H1 (cell line): ENCODE results near the gene LCN2. TPM values are rescaled to one million over a fixed set of nuclear protein-coding genes. Genes with fewer than 3 reads are reported as not detected.

Experiments
- CTCF ChIA-PET: fragments of 300-600 bp; sonication (Branson Sonifier 250); formaldehyde crosslinking; loops from one replicate; lab custom pipeline; 2021; ENCODE audit not compliant: partially characterized antibody; lab: Charles Lee
- POLR2A ChIA-PET: fragments of 300-600 bp; sonication (Branson Sonifier 250); formaldehyde crosslinking; loops from one replicate; lab custom pipeline; 2021; ENCODE audit warnings: inconsistent platforms; ENCODE audit not compliant: partially characterized antibody; lab: Charles Lee
- DNase-seq, 2 experiments: peaks; one replicate each; pipeline versions ENCODE4 v3.0.0 to v3.0.0-alpha.2; 2010 to 2022; ENCODE audit warnings: low spot score in 2 of 2, low read depth in 1 of 2, mixed read lengths in 1 of 2
- FAIRE-seq: peaks from 2 replicates; lab custom pipeline; 2011; peaks lifted over from hg19 to GRCh38; lab: Jason Lieb, UNC
- H2AFZ ChIP-seq: 2 replicates; pipeline ENCODE4 v1.8.1; 2012; ENCODE audit warnings: low read length, inconsistent platforms
- H2AK5ac ChIP-seq: 2 replicates; pipeline ENCODE4 v1.6.1; 2013; ENCODE audit warnings: low read depth, low read length
- H2BK120ac ChIP-seq: replicated peaks from 2 replicates; pipeline ENCODE3; 2013; ENCODE audit warnings: low read depth, low read length, inconsistent platforms
- H2BK12ac ChIP-seq: 2 replicates; pipeline ENCODE4 v1.6.1; 2013; ENCODE audit warnings: low read depth, low read length
- H2BK15ac ChIP-seq: 2 replicates; pipeline ENCODE4 v1.6.1; 2013; ENCODE audit warnings: low read length
- H2BK20ac ChIP-seq: 2 replicates; pipeline ENCODE4 v1.6.1; 2013; ENCODE audit warnings: low read length
- H2BK5ac ChIP-seq: 2 replicates; pipeline ENCODE4 v1.6.1; 2013; ENCODE audit warnings: low read depth, low read length
- H3K14ac ChIP-seq: 2 replicates; pipeline ENCODE4 v1.6.1; 2013; ENCODE audit warnings: inconsistent platforms; ENCODE audit not compliant: insufficient read length
- H3K18ac ChIP-seq: 2 replicates; pipeline ENCODE4 v1.6.1; 2013; ENCODE audit warnings: low read length; ENCODE audit errors: extremely low read depth
- H3K23ac ChIP-seq: 2 replicates; pipeline ENCODE4 v1.6.1; 2013; ENCODE audit warnings: inconsistent platforms; ENCODE audit not compliant: insufficient read length
- H3K23me2 ChIP-seq: 2 replicates; pipeline ENCODE4 v1.6.1; 2013; ENCODE audit warnings: low read depth, low read length
- H3K27ac ChIP-seq: 2 replicates; pipeline ENCODE4 v1.6.1; 2011; ENCODE audit warnings: low read depth, low read length, inconsistent platforms
- H3K27me3 ChIP-seq, 4 experiments: replicated peaks in 1 of 4; 1 replicate in 1 of 4; 2 replicates in 3 of 4; pipeline versions ENCODE4 v1.6.1 to v1.8.1; 2011 to 2013; ENCODE audit warnings: low read length in 3 of 4, mild to moderate bottlenecking in 3 of 4, inconsistent platforms in 2 of 4, mixed read lengths in 2 of 4, moderate library complexity in 1 of 4; ENCODE audit not compliant: control insufficient read depth in 3 of 4, insufficient read depth in 3 of 4; ENCODE audit errors: extremely low read depth in 1 of 4
- H3K36me3 ChIP-seq, 4 experiments: 2 replicates each; pipeline versions ENCODE4 v1.6.1 to v1.8.1; 2011 to 2013; ENCODE audit warnings: mild to moderate bottlenecking in 4 of 4, low read length in 3 of 4, moderate library complexity in 2 of 4, control low read depth in 1 of 4, inconsistent platforms in 1 of 4; ENCODE audit not compliant: insufficient read depth in 4 of 4, control insufficient read depth in 2 of 4
- H3K4ac ChIP-seq: replicated peaks from 2 replicates; pipeline ENCODE3; 2013; ENCODE audit warnings: low read length, low read depth, mixed read lengths, inconsistent platforms; ENCODE audit not compliant: insufficient read length
- H3K4me1 ChIP-seq, 4 experiments: replicated peaks in 1 of 4; 1 replicate in 1 of 4; 2 replicates in 3 of 4; pipeline versions ENCODE4 v1.6.1 to v1.8.1; 2011 to 2013; ENCODE audit warnings: low read length in 3 of 4, inconsistent platforms in 2 of 4, mixed read lengths in 1 of 4; ENCODE audit not compliant: insufficient read depth in 4 of 4, control insufficient read depth in 3 of 4
- H3K4me2 ChIP-seq, 2 experiments: 2 replicates each; pipeline versions ENCODE4 v1.6.1 to v1.8.1; 2011 to 2013; ENCODE audit warnings: low read depth in 2 of 2, low read length in 2 of 2, control low read depth in 1 of 2, inconsistent platforms in 1 of 2, mild to moderate bottlenecking in 1 of 2; ENCODE audit not compliant: insufficient read depth in 1 of 2
- H3K4me3 ChIP-seq, 4 experiments: fragments of 200-600, 300-600 bp in 1 of 4; sonication (generic), shearing (Covaris generic), sonication (Bioruptor Twin) in 1 of 4; 2 replicates each; pipeline versions ENCODE4 v1.5.1 to v1.8.1; 2011 to 2016; ENCODE audit warnings: low read length in 4 of 4, low read depth in 3 of 4, control low read depth in 2 of 4, inconsistent platforms in 2 of 4, mild to moderate bottlenecking in 2 of 4, mixed read lengths in 1 of 4, moderate library complexity in 1 of 4; ENCODE audit not compliant: insufficient read depth in 2 of 4; ENCODE audit errors: extremely low read depth in 1 of 4
- H3K56ac ChIP-seq: replicated peaks from 2 replicates; pipeline ENCODE3; 2013; ENCODE audit warnings: low read depth, mild to moderate bottlenecking, mixed read lengths, low read length, inconsistent platforms; ENCODE audit not compliant: insufficient read length
- H3K79me1 ChIP-seq: 2 replicates; pipeline ENCODE4 v1.6.1; 2013; ENCODE audit warnings: low read depth, low read length, control low read depth
- H3K79me2 ChIP-seq, 2 experiments: 2 replicates each; pipeline versions ENCODE4 v1.6.1 to v1.8.1; 2012 to 2013; ENCODE audit warnings: low read length in 2 of 2, mild to moderate bottlenecking in 2 of 2, inconsistent platforms in 1 of 2; ENCODE audit not compliant: insufficient read depth in 2 of 2, control insufficient read depth in 1 of 2
- H3K9ac ChIP-seq, 4 experiments: replicated peaks in 1 of 4; 1 replicate in 1 of 4; 2 replicates in 3 of 4; pipeline versions ENCODE4 v1.6.1 to v1.8.1; 2011 to 2013; ENCODE audit warnings: low read depth in 3 of 4, low read length in 3 of 4, control low read depth in 2 of 4, mild to moderate bottlenecking in 2 of 4, moderate library complexity in 2 of 4, inconsistent platforms in 1 of 4; ENCODE audit errors: extremely low read depth in 1 of 4
- H3K9me3 ChIP-seq, 2 experiments: 2 replicates each; pipeline versions ENCODE4 v1.6.1 to v1.8.1; 2012 to 2013; ENCODE audit warnings: mild to moderate bottlenecking in 2 of 2, moderate library complexity in 2 of 2, control low read depth in 1 of 2, inconsistent platforms in 1 of 2, low read depth in 1 of 2, low read length in 1 of 2, mixed read lengths in 1 of 2; ENCODE audit not compliant: insufficient read depth in 2 of 2
- H4K20me1 ChIP-seq, 2 experiments: replicated peaks in 1 of 2; 2 replicates each; pipeline versions ENCODE3 to v1.8.1; 2011 to 2013; ENCODE audit warnings: inconsistent platforms in 2 of 2, low read length in 2 of 2, mild to moderate bottlenecking in 1 of 2; ENCODE audit not compliant: insufficient read depth in 2 of 2, control insufficient read depth in 1 of 2
- H4K5ac ChIP-seq: 2 replicates; pipeline ENCODE4 v1.6.1; 2013; ENCODE audit warnings: low read length, low read depth, mixed read lengths, inconsistent platforms; ENCODE audit not compliant: insufficient read length
- H4K8ac ChIP-seq: 2 replicates; pipeline ENCODE4 v1.8.0; 2013; ENCODE audit warnings: mild to moderate bottlenecking, moderate library complexity, low read length, inconsistent platforms; ENCODE audit not compliant: insufficient read depth; ENCODE audit errors: extremely low read depth
- H4K91ac ChIP-seq: replicated peaks from 2 replicates; pipeline ENCODE3; 2013; ENCODE audit warnings: low read length, mixed read lengths, inconsistent platforms; ENCODE audit not compliant: insufficient read length
- EP300 ChIP-seq, 2 experiments: IDR thresholded peaks; 1 replicate in 1 of 2; 2 replicates in 1 of 2; pipeline ENCODE4 v1.6.1; 2011 to 2012; ENCODE audit warnings: low read depth in 2 of 2, low read length in 2 of 2, mild to moderate bottlenecking in 2 of 2, borderline replicate concordance in 1 of 2, inconsistent platforms in 1 of 2, moderate library complexity in 1 of 2
- POLR2AphosphoS5 ChIP-seq: IDR thresholded peaks from 2 replicates; pipeline ENCODE4 v1.6.1; 2011; ENCODE audit warnings: low read depth, low read length
- WGBS, 2 experiments: shearing (Covaris generic) in 1 of 2; methylation state at CpG; one replicate each; pipeline versions ENCODE4 v1.1.6 to v1.1.7; 2013 to 2015; ENCODE audit warnings: low lambda C conversion rate in 2 of 2, mixed read lengths in 2 of 2, inconsistent platforms in 1 of 2, low coverage in 1 of 2, missing lambda C conversion rate in 1 of 2; ENCODE audit not compliant: insufficient replicate concordance in 2 of 2, insufficient coverage in 1 of 2, insufficient read length in 1 of 2; ENCODE audit errors: extremely low coverage in 1 of 2, missing lambda C conversion rate in 1 of 2; 5-methylcytosine and 5-hydroxymethylcytosine counted together
- polyA plus RNA-seq, 7 experiments: library from polyadenylated mRNA; depleted of rRNA in 3 of 7; stranded (reverse) in 5 of 7; unstranded in 2 of 7; fragments of >200 nt in 5 of 7; fragments of 200-250 nt in 2 of 7; gene quantifications; 1 replicate in 5 of 7; 2 replicates in 1 of 7; 4 replicates in 1 of 7; pipeline versions ENCODE4 v1.2.1 to v1.2.3, GENCODE V29; 2011 to 2013; ENCODE audit warnings: missing spikeins in 2 of 7, mixed read lengths in 2 of 7
- total RNA-seq: library from RNA; stranded (reverse); fragmentation: NEBNext Ultra II Directional; extraction: Animal tissue kit (Norgen Biotek cat#: 25700); gene quantifications from 2 replicates; pipeline ENCODE4 v1.2.1, GENCODE V29; 2021

Gene LCN2
- total and polyA plus RNA-seq, 2 of the 8 experiments (the other 6 are each of a cell fraction or from before 2014, with no cell fraction given): 1.1 to 1.6 TPM

DNA sequence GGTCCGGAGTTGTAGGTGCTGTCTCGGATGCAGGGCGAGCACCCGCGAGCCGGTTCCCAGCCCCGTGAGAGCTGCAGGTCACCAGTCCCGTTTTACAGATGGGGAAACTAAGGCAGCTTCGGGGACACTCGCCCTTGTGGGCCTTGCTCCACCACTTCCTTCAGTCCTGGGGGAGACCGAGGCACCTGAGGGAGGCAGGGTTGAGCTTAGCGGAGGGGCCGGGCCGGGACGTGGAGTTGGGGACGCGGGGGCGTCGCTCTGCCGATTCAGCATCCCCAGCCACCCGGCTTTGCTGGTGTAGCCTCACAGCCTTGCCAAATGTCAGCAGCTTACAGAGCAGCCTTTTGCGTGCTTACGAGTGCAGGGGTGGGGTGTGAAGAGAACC lies 11.3 kb downstream of the LCN2 start:
- Histone ChIP-seq H3K23me2 (peaks cover 5% of the 10 kb centered on the region; the same call in 1 of the 2 replicates), H4K8ac (peak overlapping the region; percentile 98; the same call in 1 of the 2 replicates), H3K9me3 (no peaks in the 10 kb centered on the region), H2AFZ (peak overlapping the region; percentile 43; the same call in 1 of the 2 replicates), H3K18ac (peak overlapping the region; percentile 71), H3K23ac (peak overlapping the region; percentile 55), H3K27me3 (no peaks in the 10 kb centered on the region; a peak in 1 of 7 replicates), H3K14ac (peak overlapping the region; percentile 3), H2BK20ac (no peak overlapping the region), H4K5ac (peak overlapping the region; percentile 77), H3K27ac (peak overlapping the region; percentile 62), H3K4ac (no peak overlapping the region), H3K9ac (peak overlapping the region; percentile 50 to 86 (median 84)), H2BK12ac (no peak overlapping the region), H2BK15ac (no peak overlapping the region), H2BK120ac (no peak overlapping the region), H4K91ac (peak overlapping the region; percentile 91), H3K36me3 (peaks cover 0 to 16% (median 6%) of the 10 kb centered on the region in 4 experiments; a peak in 5 of 8 replicates), H4K20me1 (peaks cover 0 to 4% of the 10 kb centered on the region in 2 experiments), H3K79me2 (peaks cover 0 to 4% of the 10 kb centered on the region in 2 experiments; a peak in 1 of 4 replicates), H3K4me2 (peak overlapping the region; percentile 78 to 95), H3K4me1 (peaks cover 0 to 11% (median 1%) of the 10 kb centered on the region in 4 experiments; a peak in 4 of 7 replicates), H2BK5ac (peak overlapping the region; percentile 71), H3K4me3 (peak overlapping the region; percentile 70 to 88 (median 79)), H3K56ac (peak overlapping the region; percentile 25), H2AK5ac (no peak overlapping the region), H3K79me1 (0 out of 2 replicates have a peak, but pooled peaks cover 8% of the 10 kb centered on the region)
- ChIA-PET CTCF (interaction anchor here (1.0 to 3.2 kb wide), 3 partner anchors 10 to 36 kb away, joined by 5 to 15 read pairs (median 6); no protein-coding TSS in a partner anchor), POLR2A (interaction anchor here (0.6 to 5.1 kb wide), 18 partner anchors 9 to 94 kb away, joined by 3 to 21 read pairs (median 4); partner anchors contain the start of gene PTGES2)
- 6% methylated on average over 23 of the region's 23 CpGs; no CpG with 5 or more reads in 1 of the 2 experiments for WGBS, 2 experiments
- FAIRE-seq (no peak), DNase-seq (no peak)
- no peak for TF ChIP-seq EP300 (IDR thresholded peaks at IDR 0.05; ENCODE audit: borderline replicate concordance in 1 of 2, low read depth in 2 of 2, low read length in 2 of 2)
- TF ChIP-seq POLR2AphosphoS5: 0 out of 2 replicates have a peak, but pooled peaks have one; percentile 33
